Kidney tubule cell (primary cell): ENCODE data around the gene OR3A3.
"Not testable (repeated sequence)": the region's sequence is repeated elsewhere in the genome, so short reads cannot be mapped to it uniquely, and the experiment has no call there.

Experiments used
- DNase-seq: peaks from one replicate; pipeline ENCODE4 v3.0.0-alpha.2; 2018; ENCODE audit warnings: low spot score

OR3A3 gene

DNA sequence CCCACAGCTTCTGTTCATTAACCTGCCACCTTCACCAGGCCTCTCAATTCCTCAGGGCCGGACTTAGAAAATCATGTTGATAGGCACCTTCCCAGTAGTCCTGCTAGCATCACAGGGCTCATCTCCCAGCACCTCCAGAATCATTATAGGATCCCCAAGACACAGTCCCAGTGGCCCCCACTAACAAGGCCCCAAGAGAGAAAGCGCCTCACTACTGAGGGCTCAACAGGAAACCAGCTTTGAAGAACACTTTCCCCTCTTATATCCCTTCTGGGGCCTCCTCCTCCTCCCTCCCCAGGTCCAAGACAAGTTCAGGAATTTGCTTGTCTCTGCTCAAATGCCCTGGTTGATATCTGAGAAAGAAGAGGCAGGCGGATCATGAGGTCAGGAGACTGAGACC, at the start of gene OR3A3:
Gene OR3A3, plus strand, starts transcription at position 301 of the 400 bp plus-strand sequence.
- no peak for DNase-seq

GRCh38 chr17:3371167-3371566, 40.0 kb upstream of the OR3A3 start:
- DNase-seq = not testable (repeated sequence)

DNA sequence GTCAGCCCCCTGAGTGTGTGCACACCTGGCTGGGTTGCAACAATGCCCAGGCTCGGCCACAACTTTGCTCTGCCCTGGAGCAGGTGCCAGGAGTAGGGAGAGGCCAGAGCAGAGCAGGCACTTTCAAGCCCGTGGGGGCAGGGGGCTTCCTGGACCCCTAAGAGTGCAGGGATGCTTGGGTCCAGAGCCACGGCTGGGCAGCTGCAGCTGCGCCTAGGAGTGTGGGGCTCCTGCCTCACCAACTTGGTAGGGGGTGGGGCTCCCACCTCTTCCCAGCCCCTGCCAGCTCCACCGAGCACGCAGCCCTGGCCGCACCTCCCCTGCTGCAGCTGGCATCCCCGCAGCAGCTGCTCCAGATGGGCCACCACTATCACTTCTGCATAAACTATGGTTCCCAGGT, 32.8 kb upstream of the OR3A3 start:
- DNase-seq = no peak

DNA sequence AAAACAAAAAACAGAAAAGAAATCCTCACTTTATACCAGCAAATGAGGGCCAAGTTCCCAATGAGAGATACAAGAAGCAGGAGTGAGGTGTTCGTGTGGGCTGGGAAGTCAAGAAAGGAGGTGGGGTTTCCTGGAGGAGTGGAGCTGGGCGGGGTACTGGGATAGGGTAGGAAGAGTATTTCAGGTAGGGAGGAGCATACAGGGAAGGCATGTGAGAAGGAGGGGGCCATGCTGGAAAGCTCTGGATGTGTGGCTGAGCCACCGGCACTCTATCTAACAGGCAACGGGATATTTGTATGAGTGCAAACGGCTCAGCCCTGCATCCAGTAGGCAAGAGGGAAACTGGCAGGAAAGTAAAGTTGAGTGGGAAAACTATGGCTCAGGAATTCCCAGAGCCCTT, 29.2 kb upstream of the OR3A3 start:
- no peak for DNase-seq

DNA sequence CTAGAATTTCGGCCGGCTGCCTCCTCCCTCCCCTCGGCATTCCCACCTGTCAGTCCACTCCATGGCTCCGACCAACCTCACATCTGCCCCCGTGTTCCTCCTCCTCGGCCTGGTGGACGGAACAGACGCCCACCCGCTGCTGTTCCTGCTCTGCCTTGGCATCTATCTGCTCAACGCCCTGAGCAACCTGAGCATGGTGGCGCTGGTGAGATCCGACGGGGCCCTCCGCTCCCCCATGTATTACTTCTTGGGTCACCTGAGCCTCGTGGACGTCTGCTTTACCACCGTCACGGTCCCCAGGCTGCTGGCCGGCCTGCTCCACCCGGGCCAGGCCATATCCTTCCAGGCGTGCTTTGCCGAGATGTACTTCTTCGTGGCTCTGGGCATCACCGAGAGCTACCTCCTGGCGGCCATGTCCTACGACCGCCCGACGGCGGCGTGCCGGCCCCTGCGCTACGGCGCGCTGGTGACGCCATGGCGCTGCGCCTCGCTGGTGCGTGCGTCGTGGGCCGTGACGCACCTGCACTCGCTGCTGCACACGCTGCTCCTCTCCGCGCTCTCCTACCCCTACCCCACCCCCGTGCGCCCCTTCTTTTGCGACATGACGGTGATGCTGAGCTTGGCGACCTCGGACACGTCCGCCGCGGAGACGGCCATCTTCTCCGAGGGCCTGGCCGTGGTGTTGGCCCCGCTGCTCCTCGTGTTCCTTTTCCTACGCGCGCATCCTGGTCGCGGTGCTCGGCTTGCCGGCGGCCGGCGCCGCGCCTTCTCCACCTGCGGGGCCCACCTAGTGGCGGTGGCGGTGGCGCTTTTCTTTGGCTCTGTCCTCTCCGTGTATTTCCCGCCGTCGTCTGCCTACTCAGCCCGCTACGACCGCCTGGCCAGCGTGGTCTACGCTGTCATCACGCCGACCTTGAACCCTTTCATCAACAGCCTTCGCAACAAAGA, 25.0 kb upstream of the OR3A3 start, which contains the start of gene OR3A2:
Gene OR3A2, minus strand, starts transcription at position 440 of the 948 bp plus-strand sequence.
- no peak for DNase-seq

DNA sequence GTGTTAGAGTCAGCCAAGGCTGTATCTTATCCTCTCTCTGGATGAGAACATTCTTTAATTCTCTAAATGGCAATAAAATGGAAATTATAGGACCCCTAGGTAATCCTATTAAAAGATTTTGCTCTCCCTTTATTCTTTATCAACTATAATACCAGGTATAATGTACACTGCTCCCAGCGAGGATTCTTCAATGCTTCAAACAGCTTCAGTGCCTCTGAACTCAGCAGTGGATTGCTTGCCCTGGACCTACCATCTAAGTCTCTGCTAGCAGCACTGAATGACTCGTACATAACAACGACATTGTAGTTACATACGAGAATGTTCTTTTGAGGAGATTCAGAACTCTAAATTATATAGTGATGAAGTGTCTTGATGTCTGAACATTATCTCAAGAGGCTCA, 21.4 kb upstream of the OR3A3 start:
- DNase-seq = no peak

GRCh38 chr17:3397801-3398200, 13.4 kb upstream of the OR3A3 start:
- not testable (repeated sequence) for DNase-seq

DNA sequence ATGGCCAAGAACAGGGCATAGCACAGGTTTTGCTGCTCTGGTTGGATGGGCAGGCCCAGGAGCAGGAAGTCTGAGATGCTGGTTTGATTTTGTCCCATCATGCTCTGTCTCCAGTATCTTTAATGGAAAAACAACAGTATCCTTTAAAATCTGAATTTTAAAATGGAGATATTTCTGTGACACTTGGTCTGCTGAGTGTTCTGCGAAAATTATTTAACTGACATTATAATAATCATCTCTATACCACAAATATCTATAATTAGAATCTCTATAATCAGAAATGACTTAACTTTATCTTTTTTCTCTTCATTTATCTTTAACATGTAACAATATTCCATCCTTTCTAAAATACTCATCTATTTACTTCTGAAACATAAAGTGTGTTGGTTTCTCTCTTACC, 12.9 kb upstream of the OR3A3 start, which contains the start of gene OR1E1:
Gene OR1E1, minus strand, starts transcription at position 101 of the 400 bp plus-strand sequence. Its CDS starts 0 bp downstream, at position 101.
- no peak for DNase-seq

GRCh38 chr17:3400055-3400454, 11.1 kb upstream of the OR3A3 start:
- no peak for DNase-seq

DNA sequence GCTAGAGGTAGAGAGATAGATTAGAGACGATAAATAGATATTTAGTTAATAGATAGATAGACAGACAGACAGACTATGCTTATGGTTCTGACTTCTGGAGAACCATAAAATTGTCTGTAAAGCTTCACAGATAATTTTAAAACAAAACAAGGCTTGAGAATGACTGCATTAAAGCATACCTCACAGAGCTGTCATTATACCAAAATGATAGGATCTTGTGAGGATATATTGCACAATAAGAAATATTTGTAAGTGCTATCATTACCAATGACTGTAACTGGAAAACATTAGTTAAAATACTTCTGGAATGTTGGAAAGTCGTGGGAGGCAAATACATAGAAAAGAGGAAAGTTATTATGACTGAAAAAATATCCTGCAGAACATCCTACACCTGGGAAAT, 9.4 kb upstream of the OR3A3 start:
- no peak for DNase-seq

GRCh38 chr17:3403856-3404255, 7.3 kb upstream of the OR3A3 start:
- DNase-seq = not testable (repeated sequence)

DNA sequence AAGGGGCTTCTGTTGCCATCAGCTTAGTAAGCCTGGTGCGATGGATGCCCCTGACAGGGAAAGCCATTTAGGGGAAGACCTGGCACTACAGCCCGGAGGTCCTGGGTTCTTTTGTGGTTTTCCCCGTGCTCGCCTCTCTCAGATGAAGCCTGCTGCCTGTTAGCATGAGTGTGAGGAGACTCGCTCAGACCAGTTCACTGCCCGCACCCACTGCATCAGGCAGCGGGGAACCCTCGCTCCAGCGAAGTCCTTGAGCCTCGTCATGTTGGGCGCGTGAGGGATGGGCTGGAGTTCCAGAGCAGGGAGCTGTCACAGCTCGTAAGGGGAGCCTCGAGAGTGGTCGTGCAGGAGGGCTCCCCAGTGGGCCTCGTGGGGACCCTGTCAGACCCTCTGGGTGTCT, 1.0 kb downstream of the OR3A3 start:
- DNase-seq = not testable (repeated sequence)

- no peak for DNase-seq
These were observed 4.4 kb downstream of the OR3A3 start for GRCh38 chr17:3415610-3416009.

GRCh38 chr17:3418222-3418621, 7.1 kb downstream of the OR3A3 start:
- DNase-seq = no peak

DNA sequence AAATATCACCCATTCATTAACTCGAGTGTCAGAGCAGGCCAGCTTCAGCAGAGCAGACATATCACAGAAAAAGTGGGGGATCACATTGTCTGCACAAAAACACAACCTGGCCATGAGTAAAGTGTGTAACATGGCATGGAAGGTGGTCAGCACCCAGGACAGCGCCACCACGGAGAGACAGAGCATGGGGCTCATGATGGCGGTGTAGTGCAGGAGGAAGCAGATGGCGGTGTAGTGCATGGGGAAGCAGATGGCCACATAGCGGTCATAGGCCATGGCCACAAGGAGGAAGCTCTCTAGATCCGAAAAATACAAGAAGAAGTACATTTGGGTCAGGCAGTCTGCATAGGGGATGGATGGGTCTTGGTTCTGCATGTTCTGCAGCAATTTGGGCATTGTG, 22.0 kb downstream of the OR3A3 start:
- not testable (repeated sequence) for DNase-seq

GRCh38 chr17:3433741-3434140, 22.6 kb downstream of the OR3A3 start, which contains the start of gene OR1E2:
Gene OR1E2 (minus strand): TSS chr17:3433841. CDS start chr17:3433841, 0 bp downstream.
- DNase-seq = no peak

DNA sequence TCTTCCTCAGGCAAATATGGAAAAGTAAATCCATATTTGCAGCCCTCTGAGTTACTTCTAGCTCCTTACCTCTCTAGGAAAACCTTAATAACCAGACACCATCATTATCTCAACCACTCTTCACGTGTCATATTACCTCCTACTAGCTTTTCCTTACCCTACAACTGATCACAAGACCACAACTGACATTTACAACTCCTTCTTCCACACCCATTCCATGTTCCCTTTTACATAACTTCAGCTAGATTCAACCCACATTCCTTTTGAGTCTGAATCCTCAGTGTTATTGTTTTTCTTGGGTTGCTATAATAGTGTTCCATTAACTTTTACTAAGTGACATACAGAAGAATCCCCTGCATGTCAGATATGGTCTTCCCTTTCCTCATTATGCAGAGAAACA, 27.2 kb downstream of the OR3A3 start:
- DNase-seq = no peak

DNA sequence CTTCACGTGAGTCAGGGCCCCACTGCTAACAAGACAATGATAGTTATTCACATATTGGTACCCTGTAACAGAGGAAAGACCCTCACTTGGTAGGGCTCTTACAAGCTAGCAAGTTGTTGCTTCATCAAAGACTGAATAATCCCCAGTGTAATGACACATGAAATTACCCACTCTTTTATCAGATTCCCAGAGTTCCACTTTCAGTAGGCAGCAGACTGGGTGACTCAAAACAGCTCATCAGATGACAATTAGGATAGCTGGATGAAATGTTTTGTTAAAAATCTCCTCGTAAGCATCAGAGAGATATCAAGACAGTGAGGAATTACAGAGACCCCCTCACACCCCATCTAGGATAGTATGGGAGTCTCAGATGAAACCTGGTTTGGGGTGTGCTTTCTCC, 29.3 kb downstream of the OR3A3 start:
- DNase-seq = no peak

DNA sequence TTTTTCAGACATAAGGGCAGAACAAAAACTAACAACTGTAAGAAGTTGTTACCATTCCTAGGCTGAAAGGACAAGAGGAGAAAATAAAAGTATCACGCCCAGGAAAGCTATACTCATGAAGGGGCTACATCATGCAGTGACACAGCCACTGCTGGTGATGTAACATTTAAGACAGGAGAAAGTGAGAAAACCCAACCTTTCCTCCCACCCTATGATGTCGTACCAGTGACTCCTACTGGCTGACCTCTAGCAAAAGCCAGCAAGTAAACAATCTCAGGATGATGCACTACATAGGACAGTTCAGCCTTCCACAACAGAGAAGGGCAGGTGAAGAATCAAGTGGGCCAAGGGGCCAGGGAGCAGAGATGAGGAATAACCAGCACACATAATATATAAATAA, 36.5 kb downstream of the OR3A3 start:
- peak; percentile 15 for DNase-seq

DNA sequence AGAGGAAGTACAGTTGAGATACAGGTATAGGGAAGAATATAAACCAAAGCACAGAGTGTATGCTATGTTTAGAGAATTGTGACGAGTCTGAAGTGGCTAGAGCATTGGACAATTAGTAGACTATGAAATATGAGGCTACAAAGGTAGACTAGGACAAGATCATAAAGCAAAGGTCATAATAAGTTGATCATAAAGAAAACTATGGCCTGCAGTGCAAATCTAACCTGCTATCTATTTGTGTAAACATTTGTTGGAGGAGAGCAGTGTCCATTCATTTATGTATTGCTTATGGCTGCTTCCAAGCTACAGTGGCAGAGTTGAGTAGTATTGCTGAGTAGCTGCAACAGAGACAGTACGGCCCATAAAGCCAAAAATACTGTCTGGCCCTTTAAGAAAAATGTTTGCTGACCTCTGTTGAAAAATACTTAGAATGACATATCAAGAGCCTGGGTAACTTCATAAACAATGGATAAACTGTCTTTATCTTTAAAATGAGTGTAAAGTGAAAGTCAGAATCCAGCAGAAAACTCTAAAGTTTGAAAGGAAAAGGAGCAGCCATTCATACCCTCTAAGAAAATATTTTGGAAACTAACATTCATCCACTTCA, 37.0 kb downstream of the OR3A3 start:
- DNase-seq = no peak

- DNase-seq = not testable (repeated sequence)
These were observed 55.2 kb downstream of the OR3A3 start for GRCh38 chr17:3466355-3466754.

DNA sequence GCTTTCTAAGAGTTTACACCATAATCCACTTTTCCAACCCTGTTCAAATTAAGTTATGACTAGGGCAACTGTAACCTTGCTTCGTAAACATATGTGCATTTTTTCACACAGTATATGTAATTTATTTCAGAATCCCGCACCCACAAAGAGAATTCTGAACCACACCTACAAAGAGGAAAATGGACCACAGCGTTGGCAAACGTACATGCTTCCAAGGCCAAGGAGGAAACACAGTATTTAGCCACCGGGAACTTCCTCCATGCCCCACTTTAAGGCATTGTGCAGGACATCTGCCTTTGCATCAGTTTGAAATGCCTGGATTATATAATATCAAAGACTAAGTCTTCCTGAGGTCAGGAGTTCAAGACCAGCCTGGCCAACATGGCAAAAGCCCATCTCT, 58.4 kb downstream of the OR3A3 start:
- no peak for DNase-seq

- no peak for DNase-seq
These were observed 60.4 kb downstream of the OR3A3 start, which contains the start of gene SPATA22 for GRCh38 chr17:3471599-3471998. Gene SPATA22 (minus strand): TSS chr17:3471819. CDS start chr17:3469325, 2,494 bp downstream.
